Measurements from ENCODE around the gene IL36G. TPM values are rescaled to one million over a fixed set of nuclear protein-coding genes. Genes with fewer than 3 reads are reported as not detected.

Gene IL36G
- total RNA-seq, 4 donors from 2014 or later = not detected

- H3K36me3 ChIP-seq = no peaks in the 10 kb centered on the region
- TF ChIP-seq, protein P1, sequence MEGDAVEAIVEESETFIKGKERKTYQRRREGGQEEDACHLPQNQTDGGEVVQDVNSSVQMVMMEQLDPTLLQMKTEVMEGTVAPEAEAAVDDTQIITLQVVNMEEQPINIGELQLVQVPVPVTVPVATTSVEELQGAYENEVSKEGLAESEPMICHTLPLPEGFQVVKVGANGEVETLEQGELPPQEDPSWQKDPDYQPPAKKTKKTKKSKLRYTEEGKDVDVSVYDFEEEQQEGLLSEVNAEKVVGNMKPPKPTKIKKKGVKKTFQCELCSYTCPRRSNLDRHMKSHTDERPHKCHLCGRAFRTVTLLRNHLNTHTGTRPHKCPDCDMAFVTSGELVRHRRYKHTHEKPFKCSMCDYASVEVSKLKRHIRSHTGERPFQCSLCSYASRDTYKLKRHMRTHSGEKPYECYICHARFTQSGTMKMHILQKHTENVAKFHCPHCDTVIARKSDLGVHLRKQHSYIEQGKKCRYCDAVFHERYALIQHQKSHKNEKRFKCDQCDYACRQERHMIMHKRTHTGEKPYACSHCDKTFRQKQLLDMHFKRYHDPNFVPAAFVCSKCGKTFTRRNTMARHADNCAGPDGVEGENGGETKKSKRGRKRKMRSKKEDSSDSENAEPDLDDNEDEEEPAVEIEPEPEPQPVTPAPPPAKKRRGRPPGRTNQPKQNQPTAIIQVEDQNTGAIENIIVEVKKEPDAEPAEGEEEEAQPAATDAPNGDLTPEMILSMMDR (IDR thresholded peaks at IDR 0.05) = no peak
- WGBS, 2 donors = 69 to 74% methylated on average over 3 of the region's 3 CpGs
- DNase-seq = no peak
- H3K4me1 ChIP-seq = peaks cover 0 to 5% of the 10 kb centered on the region in 2 donors
- no peak overlapping the region for H3K27ac ChIP-seq
- no peak overlapping the region for H3K4me3 ChIP-seq (replicated peaks in 1 of 3)
- intact Hi-C loops (cut with DNase I) = loop anchor here (10.0 kb wide), 1 partner anchor 196 kb away; no protein-coding TSS in a partner anchor
- no peaks in the 10 kb centered on the region for H3K9me3 ChIP-seq
- H3K27me3 ChIP-seq = no peaks in the 10 kb centered on the region
These were observed 36.8 kb upstream of the IL36G start for GRCh38 chr2:112940859-112941625.

DNA sequence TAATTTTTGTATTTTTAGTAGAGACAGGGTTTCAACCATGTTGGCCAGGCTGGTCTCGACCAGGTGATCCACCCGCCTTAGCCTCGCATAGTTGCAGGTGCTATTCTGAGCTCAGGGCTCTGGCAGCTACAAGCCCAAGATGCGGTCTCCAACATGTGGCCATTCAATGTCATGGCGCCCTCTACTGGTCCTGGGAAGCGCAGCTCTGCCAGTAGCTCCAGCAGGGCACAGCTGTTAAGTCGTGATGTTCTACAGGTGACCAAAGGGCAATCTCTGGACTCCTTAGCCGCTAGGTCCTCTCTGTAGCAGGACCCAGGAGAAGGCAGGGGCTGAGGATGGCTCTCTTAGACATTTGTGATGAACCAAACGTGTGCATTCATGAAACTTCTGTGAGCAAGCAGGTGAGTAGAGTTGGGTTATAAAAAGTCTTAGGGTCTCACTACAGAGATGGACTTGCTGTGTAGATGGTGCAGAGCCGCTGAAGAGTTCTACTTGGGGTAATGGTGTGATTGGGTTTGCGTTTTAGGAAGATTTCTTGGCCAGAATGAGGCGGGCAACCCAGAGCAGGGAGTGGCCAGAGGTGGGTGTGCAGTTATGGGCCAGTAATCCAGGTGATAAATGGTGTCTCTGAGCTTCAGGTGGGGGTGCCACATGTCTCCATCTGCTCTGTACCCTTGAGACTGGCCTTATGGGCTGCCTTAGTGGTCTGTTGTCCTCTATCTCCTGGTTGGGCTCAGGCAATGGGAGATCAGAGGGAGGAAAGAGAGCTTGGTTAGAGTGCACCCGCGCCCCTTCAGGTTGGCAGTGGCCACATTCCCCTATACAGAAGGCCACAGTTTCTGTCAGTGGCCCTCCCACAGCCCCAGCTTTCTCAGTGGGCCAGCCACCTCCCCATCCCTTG lies 35.8 kb upstream of the IL36G start:
- DNase-seq = peak; percentile 73 to 76
- Histone ChIP-seq H3K27ac (no peak overlapping the region), H3K4me3 (replicated peaks in 1 of 3) (no peak overlapping the region), H3K36me3 (no peaks in the 10 kb centered on the region), H3K4me1 (peaks cover 0 to 5% of the 10 kb centered on the region in 2 donors), H3K9me3 (no peaks in the 10 kb centered on the region), H3K27me3 (no peaks in the 10 kb centered on the region)
- TF ChIP-seq, protein P1 (IDR thresholded peaks at IDR 0.05) = peak; percentile 48 to 81 (median 62)
- no peak for TF ChIP-seq POLR2A (IDR thresholded peaks at IDR 0.05)
- intact Hi-C loops (cut with DNase I) = loop anchor here (10.0 kb wide), 1 partner anchor 197 kb away; no protein-coding TSS in a partner anchor
- 29 to 38% methylated on average over 9 to 14 of the region's 14 CpGs for WGBS, 2 donors

- H3K9me3 ChIP-seq = no peaks in the 10 kb centered on the region
- DNase-seq = no peak
- TF ChIP-seq, protein P1 (IDR thresholded peaks at IDR 0.05) = no peak
- TF ChIP-seq POLR2A (IDR thresholded peaks at IDR 0.05) = no peak
- no peak overlapping the region for H3K4me3 ChIP-seq (replicated peaks in 1 of 3)
- H3K4me1 ChIP-seq = peaks cover 0 to 5% of the 10 kb centered on the region in 2 donors
- no peaks in the 10 kb centered on the region for H3K36me3 ChIP-seq
- intact Hi-C loops (cut with DNase I) = loop anchor here (10.0 kb wide), 1 partner anchor 198 kb away; no protein-coding TSS in a partner anchor
- H3K27ac ChIP-seq = no peak overlapping the region
- WGBS, 2 donors = 69 to 70% methylated on average over 2 of the region's 2 CpGs
- no peaks in the 10 kb centered on the region for H3K27me3 ChIP-seq
These were observed 35.2 kb upstream of the IL36G start for GRCh38 chr2:112942654-112943002.

- Histone ChIP-seq H3K4me3 (replicated peaks in 1 of 3) (no peak overlapping the region), H3K36me3 (no peaks in the 10 kb centered on the region), H3K27me3 (no peaks in the 10 kb centered on the region), H3K4me1 (no peaks in the 10 kb centered on the region), H3K27ac (no peak overlapping the region), H3K9me3 (no peaks in the 10 kb centered on the region)
- DNase-seq = no peak
- TF ChIP-seq, protein P1 (IDR thresholded peaks at IDR 0.05) = no peak
- TF ChIP-seq POLR2A (IDR thresholded peaks at IDR 0.05) = no peak
- WGBS, 2 donors = 83 to 86% methylated on average over 1 of the region's 1 CpG
- intact Hi-C loops (cut with DNase I) = loop anchor here (10.0 kb wide), 1 partner anchor 200 kb away; no protein-coding TSS in a partner anchor
These were observed 32.8 kb upstream of the IL36G start for GRCh38 chr2:112944971-112945370.
